Measurements from ENCODE around the gene CATSPER1.

DNA sequence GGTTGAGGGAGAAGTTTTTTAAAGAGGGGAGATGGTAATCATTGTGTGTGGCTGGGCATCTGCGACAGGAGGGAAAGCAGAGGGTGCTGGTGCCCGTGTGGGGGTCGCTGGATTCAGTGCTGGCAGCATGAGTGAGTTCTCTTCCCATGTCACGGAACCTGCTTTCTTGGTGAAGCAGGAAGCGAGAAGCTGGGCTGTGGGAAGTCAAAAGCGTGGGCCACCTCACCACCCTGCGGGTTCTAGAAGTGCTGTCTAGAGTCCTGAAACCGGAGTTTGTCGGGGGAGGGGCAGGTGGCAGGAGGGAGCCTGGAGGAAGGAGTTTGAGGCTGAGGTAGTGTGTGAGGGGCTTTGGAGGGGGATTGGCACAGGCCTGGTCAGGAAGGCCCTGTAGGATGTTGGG lies 50.5 kb downstream of the CATSPER1 start:
- TF ChIP-seq, protein P1, sequence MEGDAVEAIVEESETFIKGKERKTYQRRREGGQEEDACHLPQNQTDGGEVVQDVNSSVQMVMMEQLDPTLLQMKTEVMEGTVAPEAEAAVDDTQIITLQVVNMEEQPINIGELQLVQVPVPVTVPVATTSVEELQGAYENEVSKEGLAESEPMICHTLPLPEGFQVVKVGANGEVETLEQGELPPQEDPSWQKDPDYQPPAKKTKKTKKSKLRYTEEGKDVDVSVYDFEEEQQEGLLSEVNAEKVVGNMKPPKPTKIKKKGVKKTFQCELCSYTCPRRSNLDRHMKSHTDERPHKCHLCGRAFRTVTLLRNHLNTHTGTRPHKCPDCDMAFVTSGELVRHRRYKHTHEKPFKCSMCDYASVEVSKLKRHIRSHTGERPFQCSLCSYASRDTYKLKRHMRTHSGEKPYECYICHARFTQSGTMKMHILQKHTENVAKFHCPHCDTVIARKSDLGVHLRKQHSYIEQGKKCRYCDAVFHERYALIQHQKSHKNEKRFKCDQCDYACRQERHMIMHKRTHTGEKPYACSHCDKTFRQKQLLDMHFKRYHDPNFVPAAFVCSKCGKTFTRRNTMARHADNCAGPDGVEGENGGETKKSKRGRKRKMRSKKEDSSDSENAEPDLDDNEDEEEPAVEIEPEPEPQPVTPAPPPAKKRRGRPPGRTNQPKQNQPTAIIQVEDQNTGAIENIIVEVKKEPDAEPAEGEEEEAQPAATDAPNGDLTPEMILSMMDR (conservative IDR thresholded peaks at IDR 0.05; ENCODE audit: low read depth in 2 of 2) = no peak
- TF ChIP-seq EZH2 (IDR thresholded peaks at IDR 0.05; ENCODE audit: low read depth, unreplicated experiment) (no peak), EZH2phosphoT487 (IDR thresholded peaks at IDR 0.05; ENCODE audit: unreplicated experiment) (no peak), ZNF114 (CRISPR knock-in tag; IDR thresholded peaks at IDR 0.05) (no peak), POLR2AphosphoS5 (IDR thresholded peaks at IDR 0.05; ENCODE audit: low read depth) (no peak), JUNB (IDR thresholded peaks at IDR 0.05; ENCODE audit: unreplicated experiment) (no peak), CREB1 (CRISPR knock-in tag; IDR thresholded peaks at IDR 0.05; ENCODE audit: low read depth) (no peak), ZNF331 (CRISPR knock-in tag; IDR thresholded peaks at IDR 0.05; ENCODE audit: low read depth) (no peak), NANOG (IDR thresholded peaks at IDR 0.05; ENCODE audit: borderline replicate concordance) (no peak), STAT1 (IDR thresholded peaks at IDR 0.05; ENCODE audit: unreplicated experiment) (no peak)
- TF ChIP-seq, protein P2, sequence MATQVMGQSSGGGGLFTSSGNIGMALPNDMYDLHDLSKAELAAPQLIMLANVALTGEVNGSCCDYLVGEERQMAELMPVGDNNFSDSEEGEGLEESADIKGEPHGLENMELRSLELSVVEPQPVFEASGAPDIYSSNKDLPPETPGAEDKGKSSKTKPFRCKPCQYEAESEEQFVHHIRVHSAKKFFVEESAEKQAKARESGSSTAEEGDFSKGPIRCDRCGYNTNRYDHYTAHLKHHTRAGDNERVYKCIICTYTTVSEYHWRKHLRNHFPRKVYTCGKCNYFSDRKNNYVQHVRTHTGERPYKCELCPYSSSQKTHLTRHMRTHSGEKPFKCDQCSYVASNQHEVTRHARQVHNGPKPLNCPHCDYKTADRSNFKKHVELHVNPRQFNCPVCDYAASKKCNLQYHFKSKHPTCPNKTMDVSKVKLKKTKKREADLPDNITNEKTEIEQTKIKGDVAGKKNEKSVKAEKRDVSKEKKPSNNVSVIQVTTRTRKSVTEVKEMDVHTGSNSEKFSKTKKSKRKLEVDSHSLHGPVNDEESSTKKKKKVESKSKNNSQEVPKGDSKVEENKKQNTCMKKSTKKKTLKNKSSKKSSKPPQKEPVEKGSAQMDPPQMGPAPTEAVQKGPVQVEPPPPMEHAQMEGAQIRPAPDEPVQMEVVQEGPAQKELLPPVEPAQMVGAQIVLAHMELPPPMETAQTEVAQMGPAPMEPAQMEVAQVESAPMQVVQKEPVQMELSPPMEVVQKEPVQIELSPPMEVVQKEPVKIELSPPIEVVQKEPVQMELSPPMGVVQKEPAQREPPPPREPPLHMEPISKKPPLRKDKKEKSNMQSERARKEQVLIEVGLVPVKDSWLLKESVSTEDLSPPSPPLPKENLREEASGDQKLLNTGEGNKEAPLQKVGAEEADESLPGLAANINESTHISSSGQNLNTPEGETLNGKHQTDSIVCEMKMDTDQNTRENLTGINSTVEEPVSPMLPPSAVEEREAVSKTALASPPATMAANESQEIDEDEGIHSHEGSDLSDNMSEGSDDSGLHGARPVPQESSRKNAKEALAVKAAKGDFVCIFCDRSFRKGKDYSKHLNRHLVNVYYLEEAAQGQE (IDR thresholded peaks at IDR 0.05; ENCODE audit: unreplicated experiment) = no peak
- TF ChIP-seq, protein P3, sequence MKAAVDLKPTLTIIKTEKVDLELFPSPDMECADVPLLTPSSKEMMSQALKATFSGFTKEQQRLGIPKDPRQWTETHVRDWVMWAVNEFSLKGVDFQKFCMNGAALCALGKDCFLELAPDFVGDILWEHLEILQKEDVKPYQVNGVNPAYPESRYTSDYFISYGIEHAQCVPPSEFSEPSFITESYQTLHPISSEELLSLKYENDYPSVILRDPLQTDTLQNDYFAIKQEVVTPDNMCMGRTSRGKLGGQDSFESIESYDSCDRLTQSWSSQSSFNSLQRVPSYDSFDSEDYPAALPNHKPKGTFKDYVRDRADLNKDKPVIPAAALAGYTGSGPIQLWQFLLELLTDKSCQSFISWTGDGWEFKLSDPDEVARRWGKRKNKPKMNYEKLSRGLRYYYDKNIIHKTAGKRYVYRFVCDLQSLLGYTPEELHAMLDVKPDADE (IDR thresholded peaks at IDR 0.05) = no peak
